KG1 (cell line): ENCODE data around the gene RALBP1.

ENCODE experiments used
- DNase-seq: peaks from one replicate; lab custom pipeline; 2025; lab: John Stamatoyannopoulos, UW

RALBP1 gene

GRCh38 chr18:9508446-9509025, 33.2 kb downstream of the RALBP1 start:
- no peak for DNase-seq

GRCh38 chr18:9513971-9514512, 38.7 kb downstream of the RALBP1 start:
- DNase-seq = no peak

GRCh38 chr18:9516437-9517064, 41.2 kb downstream of the RALBP1 start:
- DNase-seq = peak; percentile 43

GRCh38 chr18:9517869-9518268, 42.6 kb downstream of the RALBP1 start:
- DNase-seq = no peak

- DNase-seq = no peak
Observed at GRCh38 chr18:9519399-9519798, 44.1 kb downstream of the RALBP1 start.

- no peak for DNase-seq
Observed at GRCh38 chr18:9520666-9521065, 45.4 kb downstream of the RALBP1 start.

GRCh38 chr18:9521770-9522169, 46.5 kb downstream of the RALBP1 start:
- DNase-seq = no peak

- DNase-seq = no peak
Observed at GRCh38 chr18:9522952-9523351, 47.6 kb downstream of the RALBP1 start.

GRCh38 chr18:9526458-9526857, 51.1 kb downstream of the RALBP1 start:
- no peak for DNase-seq

GRCh38 chr18:9530226-9531009, 55.1 kb downstream of the RALBP1 start:
- DNase-seq = no peak

- DNase-seq = no peak
Observed at GRCh38 chr18:9531791-9532410, 56.6 kb downstream of the RALBP1 start.

- DNase-seq = no peak
Observed at GRCh38 chr18:9534844-9535243, 59.5 kb downstream of the RALBP1 start.

- DNase-seq = no peak
Observed at GRCh38 chr18:9535430-9535991, 60.2 kb downstream of the RALBP1 start.

- no peak for DNase-seq
Observed at GRCh38 chr18:9536354-9537152, 61.2 kb downstream of the RALBP1 start.

GRCh38 chr18:9537677-9538076, 62.4 kb downstream of the RALBP1 start:
- DNase-seq = no peak

GRCh38 chr18:9539283-9539682, 64.0 kb downstream of the RALBP1 start:
- no peak for DNase-seq

GRCh38 chr18:9539938-9540337, 64.6 kb downstream of the RALBP1 start:
- DNase-seq = no peak

- DNase-seq = no peak
Observed at GRCh38 chr18:9542924-9543323, 67.6 kb downstream of the RALBP1 start.

GRCh38 chr18:9545029-9545428, 69.7 kb downstream of the RALBP1 start:
- no peak for DNase-seq

- DNase-seq = no peak
Observed at GRCh38 chr18:9546468-9546867, 71.2 kb downstream of the RALBP1 start.

- DNase-seq = no peak
Observed at GRCh38 chr18:9547782-9548181, 72.5 kb downstream of the RALBP1 start.
